ENCODE measurements around the gene CTDSPL2. TPM values are rescaled to one million over a fixed set of nuclear protein-coding genes. Genes with fewer than 3 reads are reported as not detected.

The CTDSPL2 gene
- total and polyA plus RNA-seq, 2 experiments from 2014 or later = 42.2 to 86.2 TPM

DNA sequence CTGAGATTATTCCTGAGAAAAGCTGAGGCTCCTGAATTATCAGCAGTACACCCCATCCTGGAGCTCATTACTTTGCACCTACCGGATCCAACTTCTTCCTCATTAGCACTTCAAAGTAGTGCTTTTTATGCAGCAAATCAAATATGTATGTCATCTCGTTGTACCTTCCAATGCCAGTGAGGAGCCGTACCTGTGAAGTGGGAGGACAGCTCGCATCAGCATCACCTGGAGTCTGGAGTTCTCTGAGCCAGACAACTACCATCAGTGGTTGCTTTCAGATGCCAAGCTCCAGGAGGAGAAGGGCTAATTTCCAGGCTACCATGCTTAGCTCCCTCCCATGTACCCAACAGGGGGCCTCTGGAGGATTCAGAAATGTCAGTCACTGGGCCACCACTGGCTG, 141.9 kb downstream of the CTDSPL2 start (continued):
- TF ChIP-seq, protein P1, sequence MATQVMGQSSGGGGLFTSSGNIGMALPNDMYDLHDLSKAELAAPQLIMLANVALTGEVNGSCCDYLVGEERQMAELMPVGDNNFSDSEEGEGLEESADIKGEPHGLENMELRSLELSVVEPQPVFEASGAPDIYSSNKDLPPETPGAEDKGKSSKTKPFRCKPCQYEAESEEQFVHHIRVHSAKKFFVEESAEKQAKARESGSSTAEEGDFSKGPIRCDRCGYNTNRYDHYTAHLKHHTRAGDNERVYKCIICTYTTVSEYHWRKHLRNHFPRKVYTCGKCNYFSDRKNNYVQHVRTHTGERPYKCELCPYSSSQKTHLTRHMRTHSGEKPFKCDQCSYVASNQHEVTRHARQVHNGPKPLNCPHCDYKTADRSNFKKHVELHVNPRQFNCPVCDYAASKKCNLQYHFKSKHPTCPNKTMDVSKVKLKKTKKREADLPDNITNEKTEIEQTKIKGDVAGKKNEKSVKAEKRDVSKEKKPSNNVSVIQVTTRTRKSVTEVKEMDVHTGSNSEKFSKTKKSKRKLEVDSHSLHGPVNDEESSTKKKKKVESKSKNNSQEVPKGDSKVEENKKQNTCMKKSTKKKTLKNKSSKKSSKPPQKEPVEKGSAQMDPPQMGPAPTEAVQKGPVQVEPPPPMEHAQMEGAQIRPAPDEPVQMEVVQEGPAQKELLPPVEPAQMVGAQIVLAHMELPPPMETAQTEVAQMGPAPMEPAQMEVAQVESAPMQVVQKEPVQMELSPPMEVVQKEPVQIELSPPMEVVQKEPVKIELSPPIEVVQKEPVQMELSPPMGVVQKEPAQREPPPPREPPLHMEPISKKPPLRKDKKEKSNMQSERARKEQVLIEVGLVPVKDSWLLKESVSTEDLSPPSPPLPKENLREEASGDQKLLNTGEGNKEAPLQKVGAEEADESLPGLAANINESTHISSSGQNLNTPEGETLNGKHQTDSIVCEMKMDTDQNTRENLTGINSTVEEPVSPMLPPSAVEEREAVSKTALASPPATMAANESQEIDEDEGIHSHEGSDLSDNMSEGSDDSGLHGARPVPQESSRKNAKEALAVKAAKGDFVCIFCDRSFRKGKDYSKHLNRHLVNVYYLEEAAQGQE (IDR thresholded peaks at IDR 0.05; ENCODE audit: unreplicated experiment) = no peak
- no peak for TF ChIP-seq CREB1 (CRISPR knock-in tag; IDR thresholded peaks at IDR 0.05; ENCODE audit: low read depth)
- no peak for TF ChIP-seq ZNF331 (CRISPR knock-in tag; IDR thresholded peaks at IDR 0.05; ENCODE audit: low read depth)

- H3K4me3 Mint-ChIP-seq = no peak overlapping the region
- Histone ChIP-seq H3F3A (replicated peaks; ENCODE audit: low read depth) (peaks cover 10% of the 10 kb centered on the region; the same call in 1 of the 2 replicates), H3K4me1 (ENCODE audit: insufficient read depth) (no peaks in the 10 kb centered on the region), H2AFZ (no peak overlapping the region), H3K4me2 (no peak overlapping the region), H4K20me1 (replicated peaks; ENCODE audit: insufficient read depth) (no peaks in the 10 kb centered on the region; the same call in 1 of the 2 replicates), H3K36me3 (ENCODE audit: insufficient read depth) (peaks cover 8% of the 10 kb centered on the region), H3K27ac (ENCODE audit: low read depth) (no peak overlapping the region), H3K27me3 (ENCODE audit: insufficient read depth) (no peaks in the 10 kb centered on the region), H3K4me3 (no peak overlapping the region), H3K79me2 (replicated peaks; ENCODE audit: insufficient read depth) (no peaks in the 10 kb centered on the region), H3K9me2 (ENCODE audit: insufficient read depth) (no peaks in the 10 kb centered on the region)
- no peaks in the 10 kb centered on the region for H3K4me1 Mint-ChIP-seq
- ATAC-seq (no peak), DNase-seq (ENCODE audit: low spot score) (no peak)
- H3K9me3 Mint-ChIP-seq = peaks cover 13% of the 10 kb centered on the region
- H3K27ac Mint-ChIP-seq = no peak overlapping the region
- H3K27me3 Mint-ChIP-seq (ENCODE audit: insufficient read depth, low read depth, poor library complexity) = peaks cover 7% of the 10 kb centered on the region
- peaks cover 61% of the 10 kb centered on the region for H3K36me3 Mint-ChIP-seq (ENCODE audit: low read depth)
- no peak for TF ChIP-seq POLR2AphosphoS5 (IDR thresholded peaks at IDR 0.05; ENCODE audit: low read depth)
- TF ChIP-seq NANOG (IDR thresholded peaks at IDR 0.05; ENCODE audit: borderline replicate concordance) = no peak
- TF ChIP-seq JUNB (IDR thresholded peaks at IDR 0.05; ENCODE audit: unreplicated experiment) = no peak
- TF ChIP-seq EZH2phosphoT487 (IDR thresholded peaks at IDR 0.05; ENCODE audit: unreplicated experiment) = no peak
- TF ChIP-seq, protein P1 (IDR thresholded peaks at IDR 0.05; ENCODE audit: unreplicated experiment) = no peak
- TF ChIP-seq, protein P2, sequence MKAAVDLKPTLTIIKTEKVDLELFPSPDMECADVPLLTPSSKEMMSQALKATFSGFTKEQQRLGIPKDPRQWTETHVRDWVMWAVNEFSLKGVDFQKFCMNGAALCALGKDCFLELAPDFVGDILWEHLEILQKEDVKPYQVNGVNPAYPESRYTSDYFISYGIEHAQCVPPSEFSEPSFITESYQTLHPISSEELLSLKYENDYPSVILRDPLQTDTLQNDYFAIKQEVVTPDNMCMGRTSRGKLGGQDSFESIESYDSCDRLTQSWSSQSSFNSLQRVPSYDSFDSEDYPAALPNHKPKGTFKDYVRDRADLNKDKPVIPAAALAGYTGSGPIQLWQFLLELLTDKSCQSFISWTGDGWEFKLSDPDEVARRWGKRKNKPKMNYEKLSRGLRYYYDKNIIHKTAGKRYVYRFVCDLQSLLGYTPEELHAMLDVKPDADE (IDR thresholded peaks at IDR 0.05) = no peak
- no peak for TF ChIP-seq ZNF114 (CRISPR knock-in tag; IDR thresholded peaks at IDR 0.05)
- no peak for TF ChIP-seq ZNF331 (CRISPR knock-in tag; IDR thresholded peaks at IDR 0.05; ENCODE audit: low read depth)
- TF ChIP-seq EZH2 (IDR thresholded peaks at IDR 0.05; ENCODE audit: low read depth, unreplicated experiment) = no peak
- TF ChIP-seq ZNF462 (CRISPR knock-in tag; IDR thresholded peaks at IDR 0.05) = no peak
Measured at GRCh38 chr15:44570361-44570760, 142.9 kb downstream of the CTDSPL2 start.
